GM12878 (cell line): ENCODE measurements around the gene BCAS3. TPM values are rescaled to one million over a fixed set of nuclear protein-coding genes. Genes with fewer than 3 reads are reported as not detected.
A peak's percentile ranks its signal among the peaks of the same experiment; 100 is the strongest.

Source experiments
- ATAC-seq: fragments of 200-7000 bp; cut with Tn5 transposase; 3 replicates; pipeline ENCODE4 v1.9.1; 2020; ENCODE audit warnings: mild to moderate bottlenecking, moderate library complexity
- BruUV-seq: library from RNA; stranded (reverse); fragments of 400-500 nt; replicated peaks from 2 replicates; lab custom pipeline; 2021; lab: Mats Ljungman, UMichigan
- CTCF ChIA-PET: fragments of 300-600 bp; sonication (Branson Sonifier 250); formaldehyde crosslinking; extraction: SDS; loops from one replicate; lab custom pipeline; 2021; ENCODE audit warnings: inconsistent platforms; lab: Yijun Ruan, JAX
- POLR2A ChIA-PET: fragments of 350-600 bp; formaldehyde crosslinking; extraction: SDS; loops from one replicate; lab custom pipeline; 2021; ENCODE audit warnings: inconsistent platforms; lab: Charles Lee
- RAD21 ChIA-PET: fragments of 300-600 bp; sonication (Branson Sonifier 250); formaldehyde crosslinking; loops from one replicate; lab custom pipeline; 2023; ENCODE audit warnings: antibody characterized with exemption; ENCODE audit not compliant: unreplicated experiment; lab: Charles Lee
- SMC1A ChIA-PET: fragments of 300-600 bp; sonication (Branson Sonifier 250); formaldehyde crosslinking; loops from one replicate; lab custom pipeline; 2023; ENCODE audit not compliant: unreplicated experiment, uncharacterized antibody; lab: Charles Lee
- DNase-seq: peaks from one replicate; pipeline ENCODE4 v3.0.0-alpha.2; 2011; ENCODE audit warnings: low read depth, low spot score
- FAIRE-seq: peaks from 3 replicates; lab custom pipeline; 2011; peaks lifted over from hg19 to GRCh38; lab: Jason Lieb, UNC
- H2AFZ ChIP-seq: 2 replicates; pipeline ENCODE4 v1.6.0; 2011; ENCODE audit warnings: low read depth, low read length, control low read depth; ENCODE audit not compliant: control insufficient read depth
- H3K27ac ChIP-seq: 2 replicates; pipeline ENCODE4 v1.5.1; 2011; ENCODE audit warnings: control low read depth; ENCODE audit not compliant: control insufficient read depth, insufficient read depth
- H3K27me3 ChIP-seq, 2 experiments: replicated peaks in 1 of 2; 2 replicates each; pipeline versions ENCODE4 v1.6.0 to v1.6.1; 2011; ENCODE audit warnings: low read length in 1 of 2; ENCODE audit not compliant: control insufficient read depth in 2 of 2, insufficient read depth in 2 of 2
- H3K36me3 ChIP-seq, 2 experiments: 2 replicates each; pipeline ENCODE4 v1.5.1; 2011; ENCODE audit warnings: low read length in 1 of 2; ENCODE audit not compliant: control insufficient read depth in 2 of 2, insufficient read depth in 2 of 2
- H3K4me1 ChIP-seq: 2 replicates; pipeline ENCODE4 v1.6.1; 2011; ENCODE audit warnings: mild to moderate bottlenecking, low read length, moderate library complexity, mixed read lengths; ENCODE audit not compliant: control insufficient read depth, insufficient read depth
- H3K4me2 ChIP-seq: 2 replicates; pipeline ENCODE4 v1.6.0; 2011; ENCODE audit warnings: control low read depth; ENCODE audit not compliant: control insufficient read depth, insufficient read depth
- H3K4me3 ChIP-seq: fragments of 200-600 bp; sonication (generic); 2 replicates; pipeline ENCODE4 v1.5.1; 2016
- H3K79me2 ChIP-seq: 2 replicates; pipeline ENCODE4 v1.6.0; 2011; ENCODE audit warnings: low read length; ENCODE audit not compliant: control insufficient read depth, insufficient read depth
- H3K9ac ChIP-seq: 2 replicates; pipeline ENCODE4 v1.8.0; 2011; ENCODE audit warnings: low read length, control low read depth, mixed read lengths; ENCODE audit not compliant: control insufficient read depth, insufficient read depth
- H3K9me3 ChIP-seq: replicated peaks from 3 replicates; pipeline ENCODE4 v1.5.1; 2011; ENCODE audit warnings: mild to moderate bottlenecking, low read length; ENCODE audit not compliant: control insufficient read depth, insufficient read depth
- H4K20me1 ChIP-seq: 2 replicates; pipeline ENCODE4 v1.6.0; 2011; ENCODE audit not compliant: control insufficient read depth, insufficient read depth
- ETV6 ChIP-seq, 2 experiments: fragments of 450-650 bp in 1 of 2; IDR thresholded peaks in 1 of 2; conservative IDR thresholded peaks in 1 of 2; 2 replicates each; pipeline ENCODE4 v1.6.1; 2014; ENCODE audit warnings: antibody characterized with exemption in 1 of 2, borderline replicate concordance in 1 of 2, low read depth in 1 of 2, mild to moderate bottlenecking in 1 of 2, moderate library complexity in 1 of 2
- FOXK2 ChIP-seq: fragments of 450-650 bp; IDR thresholded peaks from 2 replicates; pipeline ENCODE4 v1.6.1; 2017; ENCODE audit warnings: mild to moderate bottlenecking, moderate library complexity
- FOXM1 ChIP-seq: IDR thresholded peaks from 2 replicates; pipeline ENCODE4 v1.6.1; 2012; ENCODE audit warnings: low read depth, mild to moderate bottlenecking, inconsistent platforms, low read length, moderate library complexity
- GATAD2B ChIP-seq: fragments of 450-650 bp; conservative IDR thresholded peaks from 2 replicates; pipeline ENCODE4 v1.6.1; 2017; ENCODE audit warnings: low read depth, mild to moderate bottlenecking, moderate library complexity
- JUND ChIP-seq: IDR thresholded peaks from 2 replicates; pipeline ENCODE4 v1.6.1; 2012; ENCODE audit warnings: low read depth, mild to moderate bottlenecking, low read length, improper control_type of control experiment, moderate library complexity
- NFIC ChIP-seq: IDR thresholded peaks from 2 replicates; pipeline ENCODE4 v1.6.1; 2012; ENCODE audit warnings: low read depth, mild to moderate bottlenecking, inconsistent platforms, low read length, moderate library complexity
- NR2C2 ChIP-seq: IDR thresholded peaks from 2 replicates; pipeline ENCODE4 v1.6.1; 2011; ENCODE audit warnings: borderline replicate concordance, low read depth; ENCODE audit not compliant: control insufficient read depth, insufficient read length
- PAX8 ChIP-seq: fragments of 450-650 bp; IDR thresholded peaks from 2 replicates; pipeline ENCODE4 v1.6.1; 2017; ENCODE audit warnings: mild to moderate bottlenecking, moderate library complexity
- PML ChIP-seq: IDR thresholded peaks from 2 replicates; pipeline ENCODE4 v1.6.1; 2012; ENCODE audit warnings: low read length, inconsistent platforms
- RAD21 ChIP-seq: IDR thresholded peaks from 2 replicates; pipeline ENCODE4 v1.6.1; 2011; ENCODE audit warnings: mild to moderate bottlenecking, low read depth, low read length, moderate library complexity; ENCODE audit not compliant: insufficient read depth
- SMC3 ChIP-seq: IDR thresholded peaks from 2 replicates; pipeline ENCODE4 v1.6.1; 2011; ENCODE audit warnings: low read length, improper control_type of control experiment, borderline replicate concordance
- SREBF2 ChIP-seq: IDR thresholded peaks from 2 replicates; pipeline ENCODE4 v1.6.1; 2012; ENCODE audit warnings: mild to moderate bottlenecking, low read length
- SUPT20H ChIP-seq: IDR thresholded peaks from 2 replicates; pipeline ENCODE4 v1.6.1; 2011; ENCODE audit warnings: low read depth, mild to moderate bottlenecking, low read length, moderate library complexity, borderline replicate concordance; ENCODE audit not compliant: control insufficient read depth
- ZNF207 ChIP-seq: fragments of 450-650 bp; IDR thresholded peaks from 2 replicates; pipeline ENCODE4 v1.6.1; 2014; ENCODE audit warnings: antibody characterized with exemption, mild to moderate bottlenecking, borderline replicate concordance
- ZNF384 ChIP-seq: IDR thresholded peaks from 2 replicates; pipeline ENCODE4 v1.6.1; 2012; ENCODE audit warnings: low read depth, mild to moderate bottlenecking, low read length, improper control_type of control experiment, borderline replicate concordance
- WGBS: methylation state at CpG from one replicate; pipeline ENCODE4 v1.1.6; 2016; ENCODE audit warnings: low lambda C conversion rate; ENCODE audit not compliant: insufficient replicate concordance, insufficient coverage; ENCODE audit errors: missing lambda C conversion rate; 5-methylcytosine and 5-hydroxymethylcytosine counted together
- in situ Hi-C: fragments of 300-500 bp; cut with MboI; formaldehyde crosslinking; loops from 9 replicates; pipeline ENCODE4 v1.14.3; 2018; ENCODE audit warnings: mixed read lengths
- intact Hi-C: fragments of 100-400 bp; cut with micrococcal nuclease; formaldehyde crosslinking; loops from one replicate; pipeline ENCODE4 v1.14.2; 2022; ENCODE audit not compliant: unreplicated experiment
- polyA plus RNA-seq, 11 experiments: library from polyadenylated mRNA; depleted of rRNA in 4 of 11; unstranded in 6 of 11; stranded (reverse) in 5 of 11; fragments of >200 nt; fragmentation: Nextera tagmentation in 4 of 11; fragmentation: Illumina TruSeq in 1 of 11; extraction: Ambion mirVana in 4 of 11; extraction: Trizol in 1 of 11; gene quantifications; 1 replicate in 1 of 11; 2 replicates in 10 of 11; pipeline versions ENCODE4 v1.2.1 to v1.2.3, GENCODE V29; 2011 to 2016; ENCODE audit warnings: inconsistent platforms in 2 of 11, missing spikeins in 2 of 11, low read depth in 1 of 11
- total RNA-seq, 4 experiments: library from RNA; depleted of rRNA in 3 of 4; stranded (reverse); fragments of >200 nt in 3 of 4; fragmentation: Illumina TruSeq in 1 of 4; extraction: Trizol in 1 of 4; gene quantifications; 2 replicates each; pipeline versions ENCODE4 v1.2.1 to v1.2.3, GENCODE V29; 2013 to 2021
- TF ChIP-seq, protein P1 (sequence below): IDR thresholded peaks from 2 replicates; pipeline ENCODE4 v1.6.1; 2011; ENCODE audit warnings: mild to moderate bottlenecking, low read depth, low read length, moderate library complexity; ENCODE audit not compliant: insufficient replicate concordance
- TF ChIP-seq, protein P2 (sequence below): IDR thresholded peaks from 2 replicates; pipeline ENCODE4 v1.6.1; 2011; ENCODE audit warnings: low read depth, low read length, improper control_type of control experiment, borderline replicate concordance

BCAS3 gene
- total and polyA plus RNA-seq, 10 of the 15 experiments (the other 5 are each of a cell fraction or from before 2014, with no cell fraction given), result 2.1 to 11.0 (median 6.6) TPM

DNA sequence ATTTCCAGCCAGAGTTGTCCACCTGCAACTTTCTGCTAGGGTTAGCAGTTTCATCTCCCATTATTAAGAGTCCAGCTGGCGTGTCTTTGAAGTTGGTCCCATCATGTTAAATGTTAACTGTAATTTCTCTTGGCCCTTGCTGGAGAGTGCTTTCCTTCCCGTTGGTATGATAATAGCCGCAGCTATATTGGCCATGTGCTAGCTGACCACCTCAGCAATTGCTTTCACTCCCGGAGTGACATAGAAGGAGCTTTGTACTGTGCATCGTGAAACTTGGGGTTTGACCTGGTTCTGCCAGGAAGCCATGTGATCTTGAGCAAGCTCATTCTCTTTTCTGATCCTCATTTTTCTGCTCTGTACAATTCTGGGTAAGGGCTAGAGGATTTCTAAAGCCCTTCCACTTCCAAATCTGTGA lies 641.0 kb downstream of the BCAS3 start:
- no peak overlapping the region for H3K4me3 ChIP-seq
- no peaks in the 10 kb centered on the region for H3K79me2 ChIP-seq
- H3K9ac ChIP-seq, result no peak overlapping the region
- H3K36me3 ChIP-seq, result no peaks in the 10 kb centered on the region
- in situ Hi-C loops (no loop called here), intact Hi-C loops (no loop called here)
- ChIA-PET POLR2A (no interaction called here), RAD21 (no interaction called here), CTCF (interaction anchor here (0.8 kb wide), 1 partner anchor 11 kb away, joined by 3 read pairs; no protein-coding TSS in a partner anchor)
- H3K27ac ChIP-seq, result no peak overlapping the region
- H2AFZ ChIP-seq, result no peak overlapping the region
- no peak overlapping the region for H3K4me2 ChIP-seq
- WGBS, result 63% methylated on average over 5 of the region's 5 CpGs
- TF ChIP-seq NR2C2, result no peak
- TF ChIP-seq PAX8, result no peak
- peak in 1 of 2 experiments; percentile 8; a peak in 1 of 4 replicates for TF ChIP-seq ETV6 (conservative IDR thresholded peaks at IDR 0.05 in 1 of 2, IDR thresholded peaks at IDR 0.05 in 1 of 2; ENCODE audit: borderline replicate concordance in 1 of 2, low read depth in 1 of 2)
- TF ChIP-seq, all 136 proteins: peak for 1
- ATAC-seq, result peak; percentile 45; the same call in 1 of the 3 replicates
- no peak for DNase-seq
- SMC1A ChIA-PET, result no interaction called here
- no TSS peak for BruUV-seq
- Histone ChIP-seq H4K20me1 (no peaks in the 10 kb centered on the region), H3K9me3 (no peaks in the 10 kb centered on the region), H3K4me1 (no peaks in the 10 kb centered on the region), H3K27me3 (no peaks in the 10 kb centered on the region)
- no peak for FAIRE-seq

DNA sequence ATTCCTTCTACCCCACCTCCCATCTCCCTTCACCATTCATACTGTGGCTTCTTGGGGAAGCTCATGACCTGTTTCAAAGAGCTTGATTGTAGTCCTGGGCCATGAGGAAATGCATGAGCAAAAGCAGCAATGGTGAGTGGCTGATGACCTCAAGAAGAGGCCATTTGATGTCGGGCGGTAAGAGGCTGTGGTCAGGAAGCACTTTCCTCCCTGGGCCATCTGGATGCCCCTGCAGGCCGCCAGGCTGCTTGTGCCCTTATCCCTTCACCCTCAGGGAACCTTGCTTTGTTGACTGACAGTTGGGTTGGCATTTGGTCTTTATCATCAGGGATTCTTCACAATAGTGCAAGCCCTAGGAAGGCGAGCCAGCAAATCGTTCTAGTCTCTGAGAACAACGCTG lies 643.7 kb downstream of the BCAS3 start:
- no peak for FAIRE-seq
- Histone ChIP-seq H3K4me1 (no peaks in the 10 kb centered on the region), H3K9me3 (no peaks in the 10 kb centered on the region), H3K27ac (no peak overlapping the region), H2AFZ (no peak overlapping the region), H3K36me3 (no peaks in the 10 kb centered on the region), H3K9ac (no peak overlapping the region), H3K4me2 (no peak overlapping the region), H3K4me3 (no peak overlapping the region), H4K20me1 (no peaks in the 10 kb centered on the region), H3K79me2 (no peaks in the 10 kb centered on the region), H3K27me3 (no peaks in the 10 kb centered on the region; a peak in 1 of 4 replicates)
- 44% methylated on average over 6 of the region's 6 CpGs for WGBS
- DNase-seq, result no peak
- SMC1A ChIA-PET, result no interaction called here
- CTCF ChIA-PET, result no interaction called here
- POLR2A ChIA-PET, result no interaction called here
- intact Hi-C loops, result no loop called here
- RAD21 ChIA-PET, result interaction anchor here (0.9 kb wide), 1 partner anchor 42 kb away, joined by 3 read pairs; no protein-coding TSS in a partner anchor
- no peak for ATAC-seq
- in situ Hi-C loops, result no loop called here
- no TSS peak for BruUV-seq
- TF ChIP-seq, protein P1, sequence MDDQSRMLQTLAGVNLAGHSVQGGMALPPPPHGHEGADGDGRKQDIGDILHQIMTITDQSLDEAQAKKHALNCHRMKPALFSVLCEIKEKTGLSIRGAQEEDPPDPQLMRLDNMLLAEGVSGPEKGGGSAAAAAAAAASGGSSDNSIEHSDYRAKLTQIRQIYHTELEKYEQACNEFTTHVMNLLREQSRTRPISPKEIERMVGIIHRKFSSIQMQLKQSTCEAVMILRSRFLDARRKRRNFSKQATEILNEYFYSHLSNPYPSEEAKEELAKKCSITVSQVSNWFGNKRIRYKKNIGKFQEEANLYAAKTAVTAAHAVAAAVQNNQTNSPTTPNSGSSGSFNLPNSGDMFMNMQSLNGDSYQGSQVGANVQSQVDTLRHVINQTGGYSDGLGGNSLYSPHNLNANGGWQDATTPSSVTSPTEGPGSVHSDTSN, result no peak
- TF ChIP-seq PML, result no peak
- no peak for TF ChIP-seq SMC3
- TF ChIP-seq SREBF2, result no peak
- TF ChIP-seq, protein P2, sequence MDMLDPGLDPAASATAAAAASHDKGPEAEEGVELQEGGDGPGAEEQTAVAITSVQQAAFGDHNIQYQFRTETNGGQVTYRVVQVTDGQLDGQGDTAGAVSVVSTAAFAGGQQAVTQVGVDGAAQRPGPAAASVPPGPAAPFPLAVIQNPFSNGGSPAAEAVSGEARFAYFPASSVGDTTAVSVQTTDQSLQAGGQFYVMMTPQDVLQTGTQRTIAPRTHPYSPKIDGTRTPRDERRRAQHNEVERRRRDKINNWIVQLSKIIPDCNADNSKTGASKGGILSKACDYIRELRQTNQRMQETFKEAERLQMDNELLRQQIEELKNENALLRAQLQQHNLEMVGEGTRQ, result no peak
- no peak for TF ChIP-seq NR2C2
- TF ChIP-seq ZNF207, result no peak
- TF ChIP-seq ZNF384, result no peak
- TF ChIP-seq NFIC, result no peak
- TF ChIP-seq SUPT20H, result no peak
- no peak for TF ChIP-seq RAD21
- TF ChIP-seq FOXK2, result no peak
- TF ChIP-seq JUND, result no peak
- no peak for TF ChIP-seq GATAD2B
- no peak for TF ChIP-seq FOXM1
